K562 (cell line): ENCODE data around the gene B4GALT1. TPM values are rescaled to one million over a fixed set of nuclear protein-coding genes. Genes with fewer than 3 reads are reported as not detected.

Experiments used
- DPF2 ChIP-seq: fragments of 450-650 bp; IDR thresholded peaks from 2 replicates; pipeline ENCODE4 v1.6.1; 2016
- FUS ChIP-seq: fragments of 200-400 bp; formaldehyde crosslinking; optimal IDR thresholded peaks from 2 replicates; pipeline ENCODE3; 2017; ENCODE audit warnings: low read depth, low read length
- HDAC1 ChIP-seq, 2 experiments: fragments of 450-650 bp; IDR thresholded peaks; 2 replicates each; pipeline ENCODE4 v1.6.1; 2016 to 2017; ENCODE audit warnings: inconsistent platforms in 1 of 2, mild to moderate bottlenecking in 1 of 2, moderate library complexity in 1 of 2
- JUN ChIP-seq, 2 experiments: sonication (generic) in 1 of 2; formaldehyde crosslinking in 1 of 2; IDR thresholded peaks; 2 replicates each; pipeline versions ENCODE4 v1.6.1 to v1.8.0; 2012 to 2022; ENCODE audit warnings: borderline replicate concordance in 2 of 2, mild to moderate bottlenecking in 2 of 2, improper control_type of control experiment in 1 of 2, low read depth in 1 of 2, low read length in 1 of 2, missing genetic modification reagents in 1 of 2
- MAFK ChIP-seq: IDR thresholded peaks from 2 replicates; pipeline ENCODE4 v1.6.1; 2011; ENCODE audit warnings: low read length, improper control_type of control experiment
- MTA3 ChIP-seq: fragments of 450-650 bp; formaldehyde crosslinking; IDR thresholded peaks from 2 replicates; pipeline ENCODE4 v1.6.1; 2017; ENCODE audit warnings: mild to moderate bottlenecking, borderline replicate concordance
- ZNF407 ChIP-seq: fragments of 450-650 bp; IDR thresholded peaks from 2 replicates; pipeline ENCODE4 v1.6.1; 2016; ENCODE audit warnings: low read depth
- polyA plus RNA-seq, 8 experiments: library from polyadenylated mRNA; depleted of rRNA in 4 of 8; stranded (reverse) in 5 of 8; unstranded in 3 of 8; fragments of >200 nt; fragmentation: Nextera tagmentation in 2 of 8; fragmentation: Illumina TruSeq in 1 of 8; extraction: Ambion mirVana in 2 of 8; extraction: Trizol in 1 of 8; gene quantifications; 2 replicates each; pipeline versions ENCODE4 v1.2.1 to v1.2.3, GENCODE V29; 2011 to 2014; ENCODE audit warnings: inconsistent platforms in 1 of 8, missing spikeins in 1 of 8
- total RNA-seq, 7 experiments: library from RNA; depleted of rRNA in 6 of 7; stranded (reverse); fragments of >200 nt in 6 of 7; fragmentation: Illumina TruSeq in 2 of 7; extraction: Trizol in 2 of 7; gene quantifications; 2 replicates each; pipeline versions ENCODE4 v1.2.1 to v1.2.3, GENCODE V29; 2011 to 2021; ENCODE audit warnings: low replicate concordance in 1 of 7
- TF ChIP-seq, protein P1 (sequence below): fragments of 250-450 bp; sonication (Bioruptor Pico); IDR thresholded peaks from 2 replicates; pipeline ENCODE4 v1.5.0; 2021; ENCODE audit warnings: mild to moderate bottlenecking, borderline replicate concordance

B4GALT1 gene
- total and polyA plus RNA-seq, 9 of the 15 experiments (the other 6 are each of a cell fraction or from before 2014, with no cell fraction given): 4.1 to 26.8 (median 7.1) TPM

GRCh38 chr9:33151007-33151557, 16.1 kb downstream of the B4GALT1 start (continued):
- TF ChIP-seq ZNF407: no peak
- TF ChIP-seq, protein P1, sequence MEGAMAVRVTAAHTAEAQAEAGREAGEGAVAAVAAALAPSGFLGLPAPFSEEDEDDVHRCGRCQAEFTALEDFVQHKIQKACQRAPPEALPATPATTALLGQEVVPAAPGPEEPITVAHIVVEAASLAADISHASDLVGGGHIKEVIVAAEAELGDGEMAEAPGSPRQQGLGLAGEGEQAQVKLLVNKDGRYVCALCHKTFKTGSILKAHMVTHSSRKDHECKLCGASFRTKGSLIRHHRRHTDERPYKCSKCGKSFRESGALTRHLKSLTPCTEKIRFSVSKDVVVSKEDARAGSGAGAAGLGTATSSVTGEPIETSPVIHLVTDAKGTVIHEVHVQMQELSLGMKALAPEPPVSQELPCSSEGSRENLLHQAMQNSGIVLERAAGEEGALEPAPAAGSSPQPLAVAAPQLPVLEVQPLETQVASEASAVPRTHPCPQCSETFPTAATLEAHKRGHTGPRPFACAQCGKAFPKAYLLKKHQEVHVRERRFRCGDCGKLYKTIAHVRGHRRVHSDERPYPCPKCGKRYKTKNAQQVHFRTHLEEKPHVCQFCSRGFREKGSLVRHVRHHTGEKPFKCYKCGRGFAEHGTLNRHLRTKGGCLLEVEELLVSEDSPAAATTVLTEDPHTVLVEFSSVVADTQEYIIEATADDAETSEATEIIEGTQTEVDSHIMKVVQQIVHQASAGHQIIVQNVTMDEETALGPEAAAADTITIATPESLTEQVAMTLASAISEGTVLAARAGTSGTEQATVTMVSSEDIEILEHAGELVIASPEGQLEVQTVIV (CRISPR knock-in tag): no peak
- TF ChIP-seq JUN (IDR thresholded peaks at IDR 0.05; ENCODE audit: borderline replicate concordance, low read depth, low read length): 0 out of 2 replicates have a peak, but pooled peaks have one; percentile 15
- no peak for TF ChIP-seq JUN (CRISPR knock-in tag; IDR thresholded peaks at IDR 0.05; ENCODE audit: borderline replicate concordance)
- TF ChIP-seq DPF2: peak; percentile 55; the same call in 1 of the 2 replicates
- TF ChIP-seq HDAC1 (IDR thresholded peaks at IDR 0.05): peak in 1 of 2 experiments; percentile 71; a peak in 1 of 4 replicates
- TF ChIP-seq MTA3: 0 out of 2 replicates have a peak, but pooled peaks have one; percentile 16
- TF ChIP-seq MAFK: peak; percentile 64
- TF ChIP-seq FUS: no peak
